Measurements from ENCODE around the gene PRKG1. TPM values are rescaled to one million over a fixed set of nuclear protein-coding genes. Genes with fewer than 3 reads are reported as not detected.

The PRKG1 gene
- total and polyA plus RNA-seq, 2 experiments from 2014 or later: 10.7 to 21.8 TPM

GRCh38 chr10:51112013-51112412, 37.7 kb downstream of the PRKG1 start:
- WGBS, 2 experiments (ENCODE audit: low coverage in 1 of 2, low lambda C conversion rate in 2 of 2, missing lambda C conversion rate in 2 of 2): 95 to 98% methylated on average over 4 of the region's 4 CpGs
- TF ChIP-seq EZH2phosphoT487 (IDR thresholded peaks at IDR 0.05; ENCODE audit: insufficient read depth, low read depth) (no peak), EZH2 (IDR thresholded peaks at IDR 0.05; ENCODE audit: insufficient read depth, poor library complexity, severe bottlenecking) (no peak)

GRCh38 chr10:51113007-51113406, 38.7 kb downstream of the PRKG1 start:
- DNase-seq: no peak
- Histone ChIP-seq H3K9me3 (ENCODE audit: low read depth) (no peaks in the 10 kb centered on the region), H3K27me3 (replicated peaks; ENCODE audit: insufficient read depth) (no peaks in the 10 kb centered on the region), H3K4me1 (ENCODE audit: insufficient read depth) (peaks cover 43% of the 10 kb centered on the region), H3K9me2 (ENCODE audit: insufficient read depth) (no peaks in the 10 kb centered on the region), H3K36me3 (ENCODE audit: low read depth) (no peaks in the 10 kb centered on the region), H4K20me1 (ENCODE audit: insufficient read depth) (no peaks in the 10 kb centered on the region), H3K4me2 (ENCODE audit: unreplicated experiment) (no peak overlapping the region), H3K9ac (no peak overlapping the region), H3K27ac (no peak overlapping the region), H2AFZ (no peak overlapping the region), H3K4me3 (no peak overlapping the region), H3F3A (ENCODE audit: insufficient read depth) (peaks cover 25% of the 10 kb centered on the region), H3K79me2 (ENCODE audit: insufficient read depth) (peaks cover 12% of the 10 kb centered on the region)
- in situ Hi-C loops (cut with MboI): no loop called here
- no peak for TF ChIP-seq EZH2phosphoT487 (IDR thresholded peaks at IDR 0.05; ENCODE audit: insufficient read depth, low read depth)
- TF ChIP-seq EZH2 (IDR thresholded peaks at IDR 0.05; ENCODE audit: insufficient read depth, poor library complexity, severe bottlenecking): no peak
- 96 to 100% methylated on average over 1 of the region's 1 CpG for WGBS, 2 experiments (ENCODE audit: low coverage in 1 of 2, low lambda C conversion rate in 2 of 2, missing lambda C conversion rate in 2 of 2)

More at GRCh38 chr10:51112013-51112412, 37.7 kb downstream of the PRKG1 start:
- H3K27me3 ChIP-seq (replicated peaks; ENCODE audit: insufficient read depth): no peaks in the 10 kb centered on the region
- peaks cover 16% of the 10 kb centered on the region; the same call in 1 of the 2 replicates for H3F3A ChIP-seq (ENCODE audit: insufficient read depth)
- no peaks in the 10 kb centered on the region for H3K36me3 ChIP-seq (ENCODE audit: low read depth)
- no peak overlapping the region for H2AFZ ChIP-seq
- H3K4me1 ChIP-seq (ENCODE audit: insufficient read depth): peaks cover 37% of the 10 kb centered on the region
- H4K20me1 ChIP-seq (ENCODE audit: insufficient read depth): no peaks in the 10 kb centered on the region
- no peak overlapping the region for H3K27ac ChIP-seq
- no peaks in the 10 kb centered on the region for H3K9me3 ChIP-seq (ENCODE audit: low read depth)
- H3K4me3 ChIP-seq: no peak overlapping the region
- no peak overlapping the region for H3K9ac ChIP-seq
- peak; percentile 2 for DNase-seq
- H3K4me2 ChIP-seq (ENCODE audit: unreplicated experiment): no peak overlapping the region
- in situ Hi-C loops (cut with MboI): no loop called here
- no peaks in the 10 kb centered on the region for H3K9me2 ChIP-seq (ENCODE audit: insufficient read depth)
- peaks cover 17% of the 10 kb centered on the region for H3K79me2 ChIP-seq (ENCODE audit: insufficient read depth)

GRCh38 chr10:51117053-51117660, 42.9 kb downstream of the PRKG1 start:
- H3K27ac ChIP-seq: peak overlapping the region; percentile 31

DNA sequence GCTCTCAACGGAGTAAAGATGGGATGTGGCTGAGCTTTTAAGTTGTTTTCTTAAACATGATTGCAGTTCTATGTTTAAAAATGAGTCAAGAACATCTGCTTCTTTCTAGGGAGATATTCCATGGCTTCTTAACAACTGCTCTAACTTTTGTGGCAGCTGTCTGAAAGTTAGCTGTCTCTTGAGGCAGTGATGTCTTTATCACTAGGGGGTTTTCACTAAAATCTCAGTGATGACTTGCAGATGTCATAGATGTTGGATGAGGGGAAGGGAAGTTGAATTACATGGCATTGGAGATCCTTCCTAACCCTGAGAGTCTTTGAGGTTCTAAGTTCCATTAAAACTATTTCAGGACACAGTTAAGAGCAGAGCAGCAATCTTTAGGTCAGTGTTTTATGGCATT, 43.5 kb downstream of the PRKG1 start:
- Histone ChIP-seq H3K9me3 (ENCODE audit: low read depth) (no peaks in the 10 kb centered on the region), H3K79me2 (ENCODE audit: insufficient read depth) (peaks cover 16% of the 10 kb centered on the region), H2AFZ (no peak overlapping the region), H3K4me3 (no peak overlapping the region), H3K27ac (peak overlapping the region; percentile 31), H3K4me2 (ENCODE audit: unreplicated experiment) (peak overlapping the region; percentile 23), H4K20me1 (ENCODE audit: insufficient read depth) (no peaks in the 10 kb centered on the region), H3K9me2 (ENCODE audit: insufficient read depth) (no peaks in the 10 kb centered on the region), H3K36me3 (ENCODE audit: low read depth) (no peaks in the 10 kb centered on the region), H3K27me3 (replicated peaks; ENCODE audit: insufficient read depth) (no peaks in the 10 kb centered on the region), H3F3A (ENCODE audit: insufficient read depth) (peaks cover 23% of the 10 kb centered on the region), H3K4me1 (ENCODE audit: insufficient read depth) (peaks cover 22% of the 10 kb centered on the region), H3K9ac (no peak overlapping the region)
- TF ChIP-seq EZH2phosphoT487 (IDR thresholded peaks at IDR 0.05; ENCODE audit: insufficient read depth, low read depth) (no peak), EZH2 (IDR thresholded peaks at IDR 0.05; ENCODE audit: insufficient read depth, poor library complexity, severe bottlenecking) (no peak)
- 4 to 5% methylated on average over 1 of the region's 1 CpG for WGBS, 2 experiments (ENCODE audit: low coverage in 1 of 2, low lambda C conversion rate in 2 of 2, missing lambda C conversion rate in 2 of 2)
- in situ Hi-C loops (cut with MboI): no loop called here
- DNase-seq: peak; percentile 43

More at GRCh38 chr10:51117053-51117660, 42.9 kb downstream of the PRKG1 start:
- Histone ChIP-seq H4K20me1 (ENCODE audit: insufficient read depth) (no peaks in the 10 kb centered on the region), H3K79me2 (ENCODE audit: insufficient read depth) (peaks cover 16% of the 10 kb centered on the region), H3K9me2 (ENCODE audit: insufficient read depth) (no peaks in the 10 kb centered on the region), H3K36me3 (ENCODE audit: low read depth) (no peaks in the 10 kb centered on the region), H3K4me3 (no peak overlapping the region), H3K27me3 (replicated peaks; ENCODE audit: insufficient read depth) (no peaks in the 10 kb centered on the region), H3F3A (ENCODE audit: insufficient read depth) (peaks cover 23% of the 10 kb centered on the region), H2AFZ (no peak overlapping the region), H3K9ac (no peak overlapping the region), H3K4me2 (ENCODE audit: unreplicated experiment) (peak overlapping the region; percentile 23), H3K4me1 (ENCODE audit: insufficient read depth) (peaks cover 22% of the 10 kb centered on the region), H3K9me3 (ENCODE audit: low read depth) (no peaks in the 10 kb centered on the region)
- WGBS, 2 experiments (ENCODE audit: low coverage in 1 of 2, low lambda C conversion rate in 2 of 2, missing lambda C conversion rate in 2 of 2): 6 to 12% methylated on average over 3 of the region's 3 CpGs
- in situ Hi-C loops (cut with MboI): no loop called here
- TF ChIP-seq EZH2 (IDR thresholded peaks at IDR 0.05; ENCODE audit: insufficient read depth, poor library complexity, severe bottlenecking): no peak
- TF ChIP-seq EZH2phosphoT487 (IDR thresholded peaks at IDR 0.05; ENCODE audit: insufficient read depth, low read depth): 0 out of 2 replicates have a peak, but pooled peaks have one; percentile 70
- peak; percentile 65 for DNase-seq

Data from GM23248 (cell line).